DOHH2 (cell line): ENCODE data around the gene NOD1.

Experiments
- EZH2phosphoT487 ChIP-seq: fragments of 200-600 bp; sonication (generic); IDR thresholded peaks from 2 replicates; pipeline ENCODE4 v1.6.1; 2017; ENCODE audit warnings: borderline replicate concordance, mild to moderate bottlenecking, antibody characterized with exemption, low read length, moderate library complexity, mixed read lengths
- TF ChIP-seq, protein P1 (sequence below): fragments of 200-600 bp; sonication (generic); IDR thresholded peaks from one replicate; pipeline ENCODE4 v1.5.1; 2014; ENCODE audit warnings: antibody characterized with exemption, mild to moderate bottlenecking, low read depth, low read length; ENCODE audit not compliant: poor library complexity, severe bottlenecking

DNA sequence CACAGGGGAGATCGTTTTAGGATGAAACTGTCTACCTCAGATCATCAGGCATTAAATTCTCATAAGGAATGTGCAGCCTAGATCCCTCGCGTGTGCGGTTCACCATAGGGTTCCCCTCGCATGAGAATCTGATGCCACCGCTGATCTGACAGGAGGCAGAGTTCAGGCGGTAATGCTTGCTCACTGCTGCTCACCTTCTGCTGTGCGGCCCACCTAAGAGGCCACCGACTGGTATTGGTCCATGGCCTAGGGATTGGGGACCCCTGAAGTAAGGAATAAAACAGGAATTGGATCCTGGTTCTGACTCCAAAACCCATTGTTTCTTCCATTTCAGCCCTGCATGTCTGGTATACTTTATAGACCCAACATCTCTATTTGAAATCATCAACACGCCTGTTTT is 4.1 kb downstream of the NOD1 start:
- TF ChIP-seq, protein P1, sequence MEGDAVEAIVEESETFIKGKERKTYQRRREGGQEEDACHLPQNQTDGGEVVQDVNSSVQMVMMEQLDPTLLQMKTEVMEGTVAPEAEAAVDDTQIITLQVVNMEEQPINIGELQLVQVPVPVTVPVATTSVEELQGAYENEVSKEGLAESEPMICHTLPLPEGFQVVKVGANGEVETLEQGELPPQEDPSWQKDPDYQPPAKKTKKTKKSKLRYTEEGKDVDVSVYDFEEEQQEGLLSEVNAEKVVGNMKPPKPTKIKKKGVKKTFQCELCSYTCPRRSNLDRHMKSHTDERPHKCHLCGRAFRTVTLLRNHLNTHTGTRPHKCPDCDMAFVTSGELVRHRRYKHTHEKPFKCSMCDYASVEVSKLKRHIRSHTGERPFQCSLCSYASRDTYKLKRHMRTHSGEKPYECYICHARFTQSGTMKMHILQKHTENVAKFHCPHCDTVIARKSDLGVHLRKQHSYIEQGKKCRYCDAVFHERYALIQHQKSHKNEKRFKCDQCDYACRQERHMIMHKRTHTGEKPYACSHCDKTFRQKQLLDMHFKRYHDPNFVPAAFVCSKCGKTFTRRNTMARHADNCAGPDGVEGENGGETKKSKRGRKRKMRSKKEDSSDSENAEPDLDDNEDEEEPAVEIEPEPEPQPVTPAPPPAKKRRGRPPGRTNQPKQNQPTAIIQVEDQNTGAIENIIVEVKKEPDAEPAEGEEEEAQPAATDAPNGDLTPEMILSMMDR: no peak
- no peak for TF ChIP-seq EZH2phosphoT487
